HepG2 (cell line): ENCODE results near the gene SBK3. TPM values are rescaled to one million over a fixed set of nuclear protein-coding genes. Genes with fewer than 3 reads are reported as not detected.

Experiments used
- HNF4A ChIP-seq: sonication (generic); formaldehyde crosslinking; IDR thresholded peaks from 2 replicates; pipeline ENCODE4 v1.4.0; 2020; ENCODE audit warnings: missing genetic modification reagents
- HNRNPK ChIP-seq: fragments of 200-400 bp; formaldehyde crosslinking; IDR thresholded peaks from 2 replicates; pipeline ENCODE4 v1.6.1; 2018; ENCODE audit warnings: low read length, low read depth, moderate library complexity, mild to moderate bottlenecking; ENCODE audit not compliant: poor library complexity, severe bottlenecking
- LCORL ChIP-seq, 2 experiments: fragments of 450-650 bp in 1 of 2; sonication (generic) in 1 of 2; formaldehyde crosslinking in 1 of 2; IDR thresholded peaks; 2 replicates each; pipeline versions ENCODE4 v1.5.0 to v1.6.1; 2017 to 2020; ENCODE audit warnings: antibody characterized with exemption in 1 of 2, missing genetic modification reagents in 1 of 2
- MBD4 ChIP-seq: IDR thresholded peaks from 2 replicates; pipeline ENCODE4 v1.6.1; 2012; ENCODE audit warnings: low read length, inconsistent platforms, borderline replicate concordance
- NR2F1 ChIP-seq, 2 experiments: fragments of 450-650 bp in 1 of 2; formaldehyde crosslinking in 1 of 2; IDR thresholded peaks; 2 replicates each; pipeline versions ENCODE4 v1.5.0 to v1.6.1; 2016 to 2020; ENCODE audit warnings: mild to moderate bottlenecking in 1 of 2, missing compliant biosample characterization in 1 of 2, missing genetic modification reagents in 1 of 2, moderate library complexity in 1 of 2
- POLR2AphosphoS2 ChIP-seq: IDR thresholded peaks from 2 replicates; pipeline ENCODE4 v1.6.1; 2011; ENCODE audit warnings: low read depth, low read length, improper control_type of control experiment
- SALL2 ChIP-seq: sonication (generic); formaldehyde crosslinking; IDR thresholded peaks from 2 replicates; pipeline ENCODE4 v1.8.1; 2023; ENCODE audit warnings: mild to moderate bottlenecking, missing genetic modification reagents, inconsistent platforms
- SRF ChIP-seq: IDR thresholded peaks from 2 replicates; pipeline ENCODE4 v1.6.1; 2011; ENCODE audit warnings: mild to moderate bottlenecking, low read depth, low read length, moderate library complexity
- TRIM22 ChIP-seq: fragments of 450-650 bp; IDR thresholded peaks from 2 replicates; pipeline ENCODE4 v1.6.1; 2017
- ZFY ChIP-seq: sonication (generic); formaldehyde crosslinking; IDR thresholded peaks from 2 replicates; pipeline ENCODE4 v1.4.0; 2020; ENCODE audit warnings: missing genetic modification reagents
- ZNF260 ChIP-seq: sonication (generic); formaldehyde crosslinking; IDR thresholded peaks from 2 replicates; pipeline ENCODE4 v1.4.0; 2020; ENCODE audit warnings: missing genetic modification reagents, low read depth, mild to moderate bottlenecking, borderline replicate concordance
- ZNF451 ChIP-seq: sonication (generic); formaldehyde crosslinking; IDR thresholded peaks from 2 replicates; pipeline ENCODE4 v1.5.0; 2020; ENCODE audit warnings: mild to moderate bottlenecking, missing genetic modification reagents
- ZNF552 ChIP-seq: sonication (generic); formaldehyde crosslinking; IDR thresholded peaks from 2 replicates; pipeline ENCODE4 v1.9.0; 2022; ENCODE audit warnings: missing genetic modification reagents, mild to moderate bottlenecking, borderline replicate concordance
- ZNF597 ChIP-seq: sonication (generic); formaldehyde crosslinking; IDR thresholded peaks from 2 replicates; pipeline ENCODE4 v1.5.0; 2020; ENCODE audit warnings: missing genetic modification reagents
- ZNF777 ChIP-seq: sonication (generic); formaldehyde crosslinking; IDR thresholded peaks from 2 replicates; pipeline ENCODE4 v1.4.0; 2020; ENCODE audit warnings: missing genetic modification reagents
- polyA plus RNA-seq, 8 experiments: library from polyadenylated mRNA; depleted of rRNA in 3 of 8; stranded (reverse) in 7 of 8; unstranded in 1 of 8; fragments of >200 nt; fragmentation: Illumina TruSeq in 4 of 8; extraction: Trizol in 4 of 8; gene quantifications; 2 replicates each; pipeline versions ENCODE4 v1.2.1 to v1.2.3, GENCODE V29; 2011 to 2016; ENCODE audit warnings: low read depth in 4 of 8, missing spikeins in 1 of 8, mixed read lengths in 1 of 8; ENCODE audit not compliant: insufficient read depth in 1 of 8
- total RNA-seq, 5 experiments: library from RNA; depleted of rRNA; stranded (reverse); fragments of >200 nt; fragmentation: Illumina TruSeq; extraction: Trizol; gene quantifications; 2 replicates each; pipeline ENCODE4 v1.2.3, GENCODE V29; 2016; ENCODE audit warnings: low read depth in 1 of 5
- TF ChIP-seq, protein P1 (sequence below): IDR thresholded peaks from 2 replicates; pipeline ENCODE4 v1.6.1; 2016; ENCODE audit warnings: missing compliant biosample characterization, missing genetic modification reagents, borderline replicate concordance
- TF ChIP-seq, protein P2 (sequence below): sonication (generic); formaldehyde crosslinking; IDR thresholded peaks from 2 replicates; pipeline ENCODE4 v1.4.0; 2020; ENCODE audit warnings: mild to moderate bottlenecking, missing genetic modification reagents

SBK3 gene
- total and polyA plus RNA-seq, 2 of the 13 experiments (the other 11 are each of a cell fraction or from before 2014, with no cell fraction given): 0.66 to 0.77 TPM

DNA sequence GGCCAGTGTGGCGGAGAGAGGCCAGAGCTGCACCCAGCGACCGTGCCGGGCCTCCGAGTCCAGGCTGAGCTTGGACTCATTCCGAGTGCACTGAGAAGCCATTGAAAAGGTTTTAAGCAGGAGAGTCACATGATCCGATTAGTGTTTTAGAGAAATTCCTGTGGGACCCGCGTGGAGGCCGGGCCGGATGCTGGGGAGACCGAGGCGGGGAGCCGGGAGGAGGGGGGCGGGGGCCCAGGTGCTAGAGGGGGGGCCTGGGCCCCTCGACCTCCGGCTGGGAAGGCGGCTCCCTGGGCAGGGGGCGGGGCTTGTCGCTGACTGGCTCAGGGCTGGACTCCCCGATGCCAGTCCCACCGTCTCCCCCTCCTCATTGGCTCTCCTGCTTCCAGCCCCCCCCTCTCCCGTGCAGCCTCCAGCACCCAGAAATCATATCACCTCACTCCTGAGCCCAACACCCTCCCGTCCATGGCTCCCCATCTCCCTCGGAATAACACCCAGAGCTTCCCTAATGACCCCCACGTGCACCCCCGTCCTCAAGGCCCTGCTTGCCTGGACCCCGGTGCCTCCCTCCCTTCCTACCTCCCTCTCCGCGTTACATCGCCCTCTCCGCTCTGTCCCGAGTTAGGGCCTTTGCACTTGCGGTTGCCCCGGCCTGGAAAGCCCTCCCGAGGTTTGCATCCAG lies 40.5 kb upstream of the SBK3 start (continued):
- TF ChIP-seq LCORL (IDR thresholded peaks at IDR 0.05): no peak
- no peak for TF ChIP-seq LCORL (CRISPR knock-in tag; IDR thresholded peaks at IDR 0.05)
- no peak for TF ChIP-seq HNF4A (CRISPR knock-in tag)
- no peak for TF ChIP-seq ZNF552
- TF ChIP-seq, protein P1, sequence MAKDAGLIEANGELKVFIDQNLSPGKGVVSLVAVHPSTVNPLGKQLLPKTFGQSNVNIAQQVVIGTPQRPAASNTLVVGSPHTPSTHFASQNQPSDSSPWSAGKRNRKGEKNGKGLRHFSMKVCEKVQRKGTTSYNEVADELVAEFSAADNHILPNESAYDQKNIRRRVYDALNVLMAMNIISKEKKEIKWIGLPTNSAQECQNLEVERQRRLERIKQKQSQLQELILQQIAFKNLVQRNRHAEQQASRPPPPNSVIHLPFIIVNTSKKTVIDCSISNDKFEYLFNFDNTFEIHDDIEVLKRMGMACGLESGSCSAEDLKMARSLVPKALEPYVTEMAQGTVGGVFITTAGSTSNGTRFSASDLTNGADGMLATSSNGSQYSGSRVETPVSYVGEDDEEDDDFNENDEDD (CRISPR knock-in tag): no peak
- no peak for TF ChIP-seq ZNF260
- no peak for TF ChIP-seq MBD4
- no peak for TF ChIP-seq TRIM22
- TF ChIP-seq POLR2AphosphoS2: no peak
- TF ChIP-seq ZNF777 (CRISPR knock-in tag): no peak
- TF ChIP-seq NR2F1 (CRISPR knock-in tag; IDR thresholded peaks at IDR 0.05): no peak
- peak; percentile 58; the same call in 1 of the 2 replicates for TF ChIP-seq SALL2 (CRISPR knock-in tag)
- no peak for TF ChIP-seq ZNF451 (CRISPR knock-in tag)
- TF ChIP-seq HNRNPK: peak; percentile 14
- no peak for TF ChIP-seq ZNF597
- TF ChIP-seq, protein P2, sequence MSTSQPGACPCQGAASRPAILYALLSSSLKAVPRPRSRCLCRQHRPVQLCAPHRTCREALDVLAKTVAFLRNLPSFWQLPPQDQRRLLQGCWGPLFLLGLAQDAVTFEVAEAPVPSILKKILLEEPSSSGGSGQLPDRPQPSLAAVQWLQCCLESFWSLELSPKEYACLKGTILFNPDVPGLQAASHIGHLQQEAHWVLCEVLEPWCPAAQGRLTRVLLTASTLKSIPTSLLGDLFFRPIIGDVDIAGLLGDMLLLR: no peak
- no peak for TF ChIP-seq SRF
- peak; percentile 51 for TF ChIP-seq ZFY (CRISPR knock-in tag)
